ENCODE data around the gene THAP11.
A peak's percentile ranks its signal among the peaks of the same experiment; 100 is the strongest.

THAP11 gene

GRCh38 chr16:67878846-67879245 is 36.7 kb downstream of the THAP11 start:
- FAIRE-seq: no peak

DNA sequence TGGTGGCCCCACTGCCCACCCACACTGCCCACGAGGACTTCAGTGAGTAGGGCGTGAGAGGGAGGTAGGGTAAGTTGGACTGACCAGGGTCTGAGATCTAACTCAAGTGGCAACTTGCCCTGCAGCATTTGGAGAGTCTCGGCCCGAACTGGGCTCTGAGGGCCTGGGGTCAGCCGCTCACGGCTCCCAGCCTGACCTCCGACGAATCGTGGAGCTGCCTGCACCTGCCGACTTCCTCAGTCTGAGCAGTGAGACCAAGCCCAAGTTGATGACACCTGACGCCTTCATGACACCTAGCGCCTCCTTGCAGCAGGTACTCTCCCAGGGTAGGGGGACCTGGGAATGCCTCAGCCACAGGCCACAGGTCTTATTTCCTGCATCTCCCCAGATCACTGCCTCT is 37.3 kb downstream of the THAP11 start:
- no peak for FAIRE-seq
- TF ChIP-seq SPI1 (IDR thresholded peaks at IDR 0.05; ENCODE audit: low read depth, low read length) (no peak), TAF1 (IDR thresholded peaks at IDR 0.05; ENCODE audit: low read depth, low read length) (no peak), POLR2AphosphoS5 (IDR thresholded peaks at IDR 0.05; ENCODE audit: low read depth, low read length) (no peak)
- no peak for DNase-seq (ENCODE audit: insufficient read length, low spot score)

More at GRCh38 chr16:67878846-67879245, 36.7 kb downstream of the THAP11 start:
- no peak for DNase-seq (ENCODE audit: insufficient read length, low spot score)
- TF ChIP-seq SPI1 (IDR thresholded peaks at IDR 0.05; ENCODE audit: low read depth, low read length): no peak
- no peak for TF ChIP-seq PAX5 (IDR thresholded peaks at IDR 0.05; ENCODE audit: insufficient read depth, low read length, severe bottlenecking)
- TF ChIP-seq POU2F2 (IDR thresholded peaks at IDR 0.05; ENCODE audit: low read depth, low read length): no peak
- TF ChIP-seq POLR2A (IDR thresholded peaks at IDR 0.05; ENCODE audit: low read depth, low read length): no peak
- TF ChIP-seq POLR2AphosphoS5 (IDR thresholded peaks at IDR 0.05; ENCODE audit: low read depth, low read length): no peak

DNA sequence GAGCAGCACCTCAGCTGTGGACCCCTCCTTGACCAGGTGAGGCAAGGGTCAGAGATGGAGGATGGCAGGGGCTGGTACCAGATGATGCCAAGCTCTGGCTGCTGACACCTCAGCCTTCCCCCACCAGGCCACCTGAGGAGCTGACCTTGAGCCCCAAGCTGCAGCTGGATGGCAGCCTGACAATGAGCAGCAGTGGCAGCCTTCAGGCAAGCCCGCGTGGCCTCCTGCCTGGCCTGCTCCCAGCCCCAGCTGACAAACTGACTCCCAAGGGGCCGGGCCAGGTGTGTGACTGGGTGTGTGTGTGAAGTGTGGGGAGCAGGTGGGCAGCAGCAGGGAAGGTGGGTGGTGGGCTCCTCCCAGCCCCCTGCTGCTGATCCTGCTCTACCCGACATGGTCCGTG is 37.8 kb downstream of the THAP11 start:
- FAIRE-seq (no peak), DNase-seq (ENCODE audit: insufficient read length, low spot score) (no peak)
- TF ChIP-seq PAX5 (IDR thresholded peaks at IDR 0.05; ENCODE audit: insufficient read depth, low read length, severe bottlenecking) (no peak), POLR2AphosphoS5 (IDR thresholded peaks at IDR 0.05; ENCODE audit: low read depth, low read length) (no peak), POU2F2 (IDR thresholded peaks at IDR 0.05; ENCODE audit: low read depth, low read length) (no peak), SPI1 (IDR thresholded peaks at IDR 0.05; ENCODE audit: low read depth, low read length) (no peak), TAF1 (IDR thresholded peaks at IDR 0.05; ENCODE audit: low read depth, low read length) (no peak), POLR2A (IDR thresholded peaks at IDR 0.05; ENCODE audit: low read depth, low read length) (no peak)

DNA sequence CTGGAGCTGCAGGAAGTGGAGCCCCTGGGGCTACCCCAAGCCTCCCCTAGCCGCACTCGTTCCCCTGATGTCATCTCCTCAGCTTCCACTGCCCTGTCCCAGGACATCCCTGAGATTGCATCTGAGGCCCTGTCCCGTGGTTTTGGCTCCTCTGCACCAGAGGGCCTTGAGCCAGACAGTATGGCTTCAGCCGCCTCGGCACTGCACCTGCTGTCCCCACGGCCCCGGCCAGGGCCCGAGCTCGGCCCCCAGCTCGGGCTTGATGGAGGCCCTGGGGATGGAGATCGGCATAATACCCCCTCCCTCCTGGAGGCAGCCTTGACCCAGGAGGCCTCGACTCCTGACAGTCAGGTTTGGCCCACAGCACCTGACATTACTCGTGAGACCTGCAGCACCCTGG is 38.5 kb downstream of the THAP11 start:
- TF ChIP-seq POLR2AphosphoS5 (IDR thresholded peaks at IDR 0.05; ENCODE audit: low read depth, low read length): no peak
- no peak for TF ChIP-seq POLR2A (IDR thresholded peaks at IDR 0.05; ENCODE audit: low read depth, low read length)
- no peak for TF ChIP-seq PAX5 (IDR thresholded peaks at IDR 0.05; ENCODE audit: insufficient read depth, low read length, severe bottlenecking)
- TF ChIP-seq SPI1 (IDR thresholded peaks at IDR 0.05; ENCODE audit: low read depth, low read length): no peak
- TF ChIP-seq POU2F2 (IDR thresholded peaks at IDR 0.05; ENCODE audit: low read depth, low read length): no peak
- no peak for TF ChIP-seq TAF1 (IDR thresholded peaks at IDR 0.05; ENCODE audit: low read depth, low read length)
- DNase-seq (ENCODE audit: insufficient read length, low spot score) (no peak), FAIRE-seq (no peak)

- FAIRE-seq: no peak
- TF ChIP-seq POLR2AphosphoS5 (IDR thresholded peaks at IDR 0.05; ENCODE audit: low read depth, low read length): no peak
- TF ChIP-seq SPI1 (IDR thresholded peaks at IDR 0.05; ENCODE audit: low read depth, low read length): no peak
- DNase-seq (ENCODE audit: insufficient read length, low spot score): no peak
Observed at GRCh38 chr16:67881621-67882161, 39.6 kb downstream of the THAP11 start.

DNA sequence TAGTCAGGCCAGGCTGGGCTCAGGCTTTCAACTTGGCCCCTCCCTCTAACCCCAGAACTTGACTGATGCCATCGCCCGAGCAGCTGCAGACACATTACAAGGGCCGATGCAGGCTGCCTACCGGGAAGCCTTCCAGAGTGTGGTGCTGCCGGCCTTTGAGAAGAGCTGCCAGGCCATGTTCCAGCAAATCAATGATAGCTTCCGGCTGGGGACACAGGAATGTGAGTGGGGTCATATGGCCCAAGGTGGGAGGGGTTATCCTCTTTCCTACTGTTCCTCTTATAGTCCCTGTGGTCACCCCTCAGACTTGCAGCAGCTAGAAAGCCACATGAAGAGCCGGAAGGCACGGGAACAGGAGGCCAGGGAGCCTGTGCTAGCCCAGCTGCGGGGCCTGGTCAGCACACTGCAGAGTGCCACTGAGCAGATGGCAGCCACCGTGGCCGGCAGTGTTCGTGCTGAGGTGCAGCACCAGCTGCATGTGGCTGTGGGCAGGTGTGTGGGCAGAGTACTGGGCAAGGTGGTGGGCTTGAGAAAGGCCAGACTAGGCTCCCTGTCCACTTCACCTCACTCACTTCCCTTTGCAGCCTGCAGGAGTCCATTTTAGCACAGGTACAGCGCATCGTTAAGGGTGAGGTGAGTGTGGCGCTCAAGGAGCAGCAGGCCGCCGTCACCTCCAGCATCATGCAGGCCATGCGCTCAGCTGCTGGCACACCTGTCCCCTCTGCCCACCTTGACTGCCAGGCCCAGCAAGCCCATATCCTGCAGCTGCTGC is 40.4 kb downstream of the THAP11 start:
- TF ChIP-seq POU2F2 (IDR thresholded peaks at IDR 0.05; ENCODE audit: low read depth, low read length): no peak
- no peak for TF ChIP-seq TAF1 (IDR thresholded peaks at IDR 0.05; ENCODE audit: low read depth, low read length)
- DNase-seq (ENCODE audit: insufficient read length, low spot score) (no peak), FAIRE-seq (no peak)

- TF ChIP-seq SPI1 (IDR thresholded peaks at IDR 0.05; ENCODE audit: low read depth, low read length) (no peak), TAF1 (IDR thresholded peaks at IDR 0.05; ENCODE audit: low read depth, low read length) (no peak), POLR2AphosphoS5 (IDR thresholded peaks at IDR 0.05; ENCODE audit: low read depth, low read length) (no peak), POLR2A (IDR thresholded peaks at IDR 0.05; ENCODE audit: low read depth, low read length) (no peak), POU2F2 (IDR thresholded peaks at IDR 0.05; ENCODE audit: low read depth, low read length) (no peak), PAX5 (IDR thresholded peaks at IDR 0.05; ENCODE audit: insufficient read depth, low read length, severe bottlenecking) (no peak)
- DNase-seq (ENCODE audit: insufficient read length, low spot score) (no peak), FAIRE-seq (no peak)
Observed at GRCh38 chr16:67883146-67883871, 41.2 kb downstream of the THAP11 start.

DNA sequence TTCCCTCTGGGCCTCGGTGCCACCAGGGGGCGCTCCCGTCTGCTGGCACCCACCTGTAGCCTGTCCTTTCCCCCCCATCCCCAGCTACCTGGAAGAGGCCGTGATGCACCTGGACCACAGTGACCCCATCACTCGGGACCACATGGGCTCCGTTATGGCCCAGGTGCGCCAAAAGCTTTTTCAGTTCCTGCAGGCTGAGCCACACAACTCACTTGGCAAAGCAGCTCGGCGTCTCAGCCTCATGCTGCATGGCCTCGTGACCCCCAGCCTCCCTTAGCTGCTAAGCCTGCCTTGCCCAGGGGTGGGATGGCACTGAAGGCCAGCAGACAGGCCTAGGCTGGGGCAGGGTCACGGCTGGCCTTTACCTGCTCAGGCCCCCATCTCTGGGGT is 41.7 kb downstream of the THAP11 start:
- FAIRE-seq (peak; percentile 93), DNase-seq (ENCODE audit: insufficient read length, low spot score) (peak; percentile 93)
- no peak for TF ChIP-seq POU2F2 (IDR thresholded peaks at IDR 0.05; ENCODE audit: low read depth, low read length)
- TF ChIP-seq PAX5 (IDR thresholded peaks at IDR 0.05; ENCODE audit: insufficient read depth, low read length, severe bottlenecking): no peak
- no peak for TF ChIP-seq POLR2A (IDR thresholded peaks at IDR 0.05; ENCODE audit: low read depth, low read length)
- no peak for TF ChIP-seq TAF1 (IDR thresholded peaks at IDR 0.05; ENCODE audit: low read depth, low read length)
- TF ChIP-seq POLR2AphosphoS5 (IDR thresholded peaks at IDR 0.05; ENCODE audit: low read depth, low read length): no peak
- TF ChIP-seq SPI1 (IDR thresholded peaks at IDR 0.05; ENCODE audit: low read depth, low read length): no peak

DNA sequence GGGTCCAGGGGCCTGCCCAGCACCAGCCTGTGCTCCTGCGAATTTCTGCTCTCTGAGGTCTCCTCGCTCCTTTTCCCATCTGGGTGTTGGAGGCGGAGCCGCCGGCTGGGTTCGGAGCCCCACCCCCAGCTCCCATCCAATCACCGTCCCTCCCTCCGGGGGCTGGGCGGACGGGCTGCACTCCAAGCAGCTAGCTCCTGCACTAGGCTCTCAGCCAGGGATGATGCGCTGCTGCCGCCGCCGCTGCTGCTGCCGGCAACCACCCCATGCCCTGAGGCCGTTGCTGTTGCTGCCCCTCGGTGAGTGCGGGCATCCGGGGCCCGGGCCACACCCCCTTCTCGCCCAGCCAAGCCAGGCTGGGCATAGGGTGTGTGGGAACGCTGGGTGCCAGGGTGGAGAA is 42.6 kb downstream of the THAP11 start, which contains the start of gene NRN1L:
Gene NRN1L (plus strand): TSS at position 202 of the 400 bp plus-strand sequence. CDS start 19 bp downstream, at position 221.
- no peak for TF ChIP-seq POU2F2 (IDR thresholded peaks at IDR 0.05; ENCODE audit: low read depth, low read length)
- no peak for TF ChIP-seq POLR2A (IDR thresholded peaks at IDR 0.05; ENCODE audit: low read depth, low read length)
- TF ChIP-seq POLR2AphosphoS5 (IDR thresholded peaks at IDR 0.05; ENCODE audit: low read depth, low read length): no peak
- FAIRE-seq: no peak
- DNase-seq (ENCODE audit: insufficient read length, low spot score): no peak

- DNase-seq (ENCODE audit: insufficient read length, low spot score) (no peak), FAIRE-seq (no peak)
- TF ChIP-seq POLR2A (IDR thresholded peaks at IDR 0.05; ENCODE audit: low read depth, low read length) (no peak), POU2F2 (IDR thresholded peaks at IDR 0.05; ENCODE audit: low read depth, low read length) (no peak), PAX5 (IDR thresholded peaks at IDR 0.05; ENCODE audit: insufficient read depth, low read length, severe bottlenecking) (no peak), TAF1 (IDR thresholded peaks at IDR 0.05; ENCODE audit: low read depth, low read length) (no peak), SPI1 (IDR thresholded peaks at IDR 0.05; ENCODE audit: low read depth, low read length) (no peak), POLR2AphosphoS5 (IDR thresholded peaks at IDR 0.05; ENCODE audit: low read depth, low read length) (no peak)
Observed at GRCh38 chr16:67885545-67885944, 43.4 kb downstream of the THAP11 start.
